ENCODE measurements around the gene SLC24A4. TPM values are rescaled to one million over a fixed set of nuclear protein-coding genes. Genes with fewer than 3 reads are reported as not detected.

Gene SLC24A4
- total and polyA plus RNA-seq, 2 of the 4 experiments (the other 2 are of a cell fraction) = not detected

DNA sequence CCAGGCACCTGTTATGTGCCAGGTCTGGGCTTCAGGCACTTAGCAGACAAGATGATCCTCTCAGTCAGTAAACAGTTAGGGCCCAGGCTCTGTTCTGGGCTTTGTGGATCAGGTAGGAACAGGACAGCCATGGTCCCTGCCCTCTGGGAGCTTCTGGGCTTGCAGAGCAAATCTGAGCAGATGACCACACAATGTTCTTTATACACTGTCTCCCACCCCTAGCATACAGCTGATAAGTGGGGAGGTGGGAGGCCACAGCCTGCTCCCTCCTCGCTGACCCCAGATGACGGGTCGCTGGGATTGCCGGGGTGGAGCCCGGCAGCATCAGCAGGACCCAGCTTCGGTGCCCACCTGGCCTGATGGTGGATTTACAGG lies 137.6 kb downstream of the SLC24A4 start:
- no peaks in the 10 kb centered on the region for H3K9me3 ChIP-seq (ENCODE audit: control insufficient read depth, insufficient read depth, low read length)
- TF ChIP-seq RFX5 (IDR thresholded peaks at IDR 0.05; ENCODE audit: low read depth, low read length) = no peak
- TF ChIP-seq MXI1 (IDR thresholded peaks at IDR 0.05; ENCODE audit: borderline replicate concordance, low read depth, low read length) = no peak
- no peak for TF ChIP-seq CHD1 (IDR thresholded peaks at IDR 0.05; ENCODE audit: low read depth, low read length)
- TF ChIP-seq RAD21 (IDR thresholded peaks at IDR 0.05; ENCODE audit: low read length) = no peak
- peak overlapping the region; percentile 7 for H2AK9ac ChIP-seq (replicated peaks; ENCODE audit: low read depth, low read length, poor library complexity)
- no peak overlapping the region for H4K5ac ChIP-seq (ENCODE audit: low read depth, low read length)
- BruUV-seq (replicated peaks) = no TSS peak
- H3K14ac ChIP-seq (replicated peaks; ENCODE audit: low read depth, low read length) = peak overlapping the region; percentile 58
- H3K4me1 ChIP-seq (ENCODE audit: control insufficient read depth, insufficient read depth, low read length) = peaks cover 6% of the 10 kb centered on the region
- DNase-seq (no peak), ATAC-seq (ENCODE audit: low read depth) (no peak)
- no peak overlapping the region for H3K27ac ChIP-seq (ENCODE audit: insufficient read depth, low read length)
- H3K36me3 ChIP-seq (ENCODE audit: control insufficient read depth, insufficient read depth, low read length) = no peaks in the 10 kb centered on the region
- H2AFZ ChIP-seq (replicated peaks; ENCODE audit: low read length, poor library complexity) = peak overlapping the region; percentile 86
- H2BK120ac ChIP-seq (ENCODE audit: low read depth, low read length) = peak overlapping the region; percentile 91
- ChIA-PET CTCF (interaction anchor here (1.0 to 2.5 kb wide), 2 partner anchors 12 to 52 kb away, joined by 3 to 15 read pairs; no protein-coding TSS in a partner anchor), POLR2A (ENCODE audit: unreplicated experiment) (no interaction called here)
- H2AK5ac ChIP-seq (ENCODE audit: low read depth, low read length) = peak overlapping the region; percentile 36
- H3K9me1 ChIP-seq (ENCODE audit: insufficient read depth, low read length) = peaks cover 13% of the 10 kb centered on the region
- no peak overlapping the region for H3K9ac ChIP-seq (ENCODE audit: low read depth, low read length)
- H4K20me1 ChIP-seq (ENCODE audit: insufficient read depth, low read length) = no peaks in the 10 kb centered on the region
- no CpG with 5 or more reads among the region's 6 CpGs for WGBS, 2 experiments (ENCODE audit: extremely low coverage in 2 of 2, insufficient read length in 1 of 2)
- H2BK15ac ChIP-seq (ENCODE audit: low read depth, low read length) = peak overlapping the region; percentile 23; the same call in 1 of the 3 replicates
- peak overlapping the region; percentile 82 for H3K4ac ChIP-seq (ENCODE audit: low read depth, low read length)
- H3K23ac ChIP-seq (ENCODE audit: low read depth, low read length) = no peak overlapping the region
- intact Hi-C loops (cut with micrococcal nuclease) = no loop called here
- peak overlapping the region; percentile 9; the same call in 1 of the 2 replicates for H3K18ac ChIP-seq (ENCODE audit: low read depth, low read length)
- no peak overlapping the region for H3K4me2 ChIP-seq (ENCODE audit: low read depth, low read length)
- no peak overlapping the region for H3K4me3 ChIP-seq (ENCODE audit: insufficient read depth, low read depth, low read length)
- H3K27me3 ChIP-seq (ENCODE audit: control insufficient read depth, insufficient read depth, low read length) = no peaks in the 10 kb centered on the region
- peak overlapping the region; percentile 85 for H2BK20ac ChIP-seq (ENCODE audit: low read depth, low read length)
- dilution Hi-C loops (cut with HindIII; ENCODE audit: low sequenced_read_pairs, unreplicated experiment) = no loop called here
- in situ Hi-C loops (cut with MboI; ENCODE audit: low sequenced_read_pairs) = no loop called here
- peak overlapping the region; percentile 48 for H2BK5ac ChIP-seq (ENCODE audit: low read depth, low read length, poor library complexity, severe bottlenecking)
- H4K8ac ChIP-seq (ENCODE audit: low read depth in 2 of 2, low read length in 2 of 2) = peak overlapping the region in 1 of 2 experiments; percentile 10; a peak in 1 of 4 replicates
- H3K79me1 ChIP-seq (ENCODE audit: low read depth in 1 of 2, low read length in 2 of 2) = no peaks in the 10 kb centered on the region
- peak overlapping the region; percentile 62; the same call in 1 of the 2 replicates for H4K91ac ChIP-seq (ENCODE audit: insufficient read depth, low read depth, low read length)
- no peak overlapping the region for H3K56ac ChIP-seq (ENCODE audit: extremely low read depth, insufficient read depth, low read length)

Measured in IMR-90 (cell line).